Heart left ventricle (tissue), 13 donors: Measurements from ENCODE around the gene SAXO1.

Experiments used
- CTCF ChIP-seq, 12 donors: fragments of 200-600 bp; sonication (generic) in 4 of 12; IDR thresholded peaks; one replicate each; pipeline versions ENCODE4 v1.5.0 to v1.8.0; 2018 to 2022; ENCODE audit warnings: antibody characterized with exemption in 12 of 12, mild to moderate bottlenecking in 5 of 12
- POLR2A ChIP-seq, 2 donors: fragments of 450-650 bp; IDR thresholded peaks; one replicate each; pipeline ENCODE4 v1.6.1; 2017; ENCODE audit warnings: antibody characterized with exemption in 2 of 2, mild to moderate bottlenecking in 2 of 2, moderate library complexity in 2 of 2
- donor health status: ischemic (EF 13 %, LVEDD 7.1; RV severe dilation, severe dysfunction).
- donor health status: DM: no; HTN: yes; CAD: no.
- donor health status: DM: no; HTN: no; CAD: no.
- donor health status: ischemic (EF 25% LVEDD 6.9; RV normal size, moderate dysfunction).
- donor health status: ischemic (EF 25% LVEDD 5.7; RV mildly dilated, moderate dysfunction).
- donor health status: ischemic (EF 35%, LVEDD 5.7; RV mildly dilated, moderate dysfunction).
- donor health status: nonischemic (EF 11% LVEDD 7.7; RV severe dilation, severe dysfunction).
- donor health status: DM: yes; HTN: yes; CAD: no.
- donor health status: PGD.
- donor health status: ischemic (EF 29% LVEDD 5.4; RV normal size, mild dysfunction).
- donor health status: nonischemic (EF 23%, LVEDD 6.1; RV moderate dilation, normal function).

- no peak for TF ChIP-seq CTCF (IDR thresholded peaks at IDR 0.05)
- no peak for TF ChIP-seq POLR2A (IDR thresholded peaks at IDR 0.05)
Observed at GRCh38 chr9:18980189-18980588, 52.8 kb downstream of the SAXO1 start.
